22Rv1 (cell line): Measurements from ENCODE around the gene C4A.
A peak's percentile ranks its signal among the peaks of the same experiment; 100 is the strongest.
"Not testable (repeated sequence)": the region's sequence is repeated elsewhere in the genome, so short reads cannot be mapped to it uniquely, and the experiment has no call there.

Experiments used
- H3K27ac ChIP-seq: fragments of 450-650 bp; 2 replicates; pipeline ENCODE4 v1.5.1; 2017
- ZFX ChIP-seq: fragments of 450-650 bp; IDR thresholded peaks from 2 replicates; pipeline ENCODE4 v1.6.1; 2017; ENCODE audit warnings: antibody characterized with exemption, borderline replicate concordance
- TF ChIP-seq, protein P1 (sequence below): fragments of 450-650 bp; IDR thresholded peaks from 2 replicates; pipeline ENCODE4 v1.5.1; 2017; ENCODE audit warnings: mild to moderate bottlenecking

Gene C4A

DNA sequence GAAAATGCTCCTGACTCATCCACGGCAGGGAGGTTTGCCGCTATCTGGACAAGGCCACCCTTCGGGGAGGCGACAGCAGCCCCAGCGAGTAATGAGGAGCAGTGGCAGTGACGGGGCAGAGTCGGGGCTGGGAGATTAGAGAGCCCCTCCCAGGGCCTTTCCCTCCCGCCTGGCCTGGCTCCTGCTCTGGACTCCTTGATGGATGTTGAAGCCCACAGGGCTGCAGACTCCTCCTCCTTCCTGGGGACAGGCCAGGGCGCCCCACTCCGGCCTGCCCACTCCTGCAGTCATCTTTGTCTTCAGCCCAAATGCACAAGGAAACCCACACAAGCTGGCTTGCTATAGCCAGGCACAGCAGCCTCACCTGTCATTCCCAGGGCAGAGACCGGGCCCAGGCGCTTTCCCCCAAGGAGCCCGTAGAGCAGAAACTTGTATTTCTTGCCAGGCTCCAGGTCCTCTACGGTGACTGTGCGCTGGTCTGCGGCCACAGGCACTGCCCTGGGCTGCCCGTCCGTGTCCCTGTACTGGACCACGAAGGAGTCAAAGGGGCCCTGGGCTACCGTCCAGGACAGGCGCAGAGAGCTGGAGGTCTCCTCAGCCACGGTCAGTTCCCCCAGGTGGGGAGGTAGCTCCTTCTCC is 64.1 kb downstream of the C4A start:
- H3K27ac ChIP-seq, result no peak overlapping the region
- TF ChIP-seq, protein P1, sequence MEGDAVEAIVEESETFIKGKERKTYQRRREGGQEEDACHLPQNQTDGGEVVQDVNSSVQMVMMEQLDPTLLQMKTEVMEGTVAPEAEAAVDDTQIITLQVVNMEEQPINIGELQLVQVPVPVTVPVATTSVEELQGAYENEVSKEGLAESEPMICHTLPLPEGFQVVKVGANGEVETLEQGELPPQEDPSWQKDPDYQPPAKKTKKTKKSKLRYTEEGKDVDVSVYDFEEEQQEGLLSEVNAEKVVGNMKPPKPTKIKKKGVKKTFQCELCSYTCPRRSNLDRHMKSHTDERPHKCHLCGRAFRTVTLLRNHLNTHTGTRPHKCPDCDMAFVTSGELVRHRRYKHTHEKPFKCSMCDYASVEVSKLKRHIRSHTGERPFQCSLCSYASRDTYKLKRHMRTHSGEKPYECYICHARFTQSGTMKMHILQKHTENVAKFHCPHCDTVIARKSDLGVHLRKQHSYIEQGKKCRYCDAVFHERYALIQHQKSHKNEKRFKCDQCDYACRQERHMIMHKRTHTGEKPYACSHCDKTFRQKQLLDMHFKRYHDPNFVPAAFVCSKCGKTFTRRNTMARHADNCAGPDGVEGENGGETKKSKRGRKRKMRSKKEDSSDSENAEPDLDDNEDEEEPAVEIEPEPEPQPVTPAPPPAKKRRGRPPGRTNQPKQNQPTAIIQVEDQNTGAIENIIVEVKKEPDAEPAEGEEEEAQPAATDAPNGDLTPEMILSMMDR, result no peak
- TF ChIP-seq ZFX, result no peak

DNA sequence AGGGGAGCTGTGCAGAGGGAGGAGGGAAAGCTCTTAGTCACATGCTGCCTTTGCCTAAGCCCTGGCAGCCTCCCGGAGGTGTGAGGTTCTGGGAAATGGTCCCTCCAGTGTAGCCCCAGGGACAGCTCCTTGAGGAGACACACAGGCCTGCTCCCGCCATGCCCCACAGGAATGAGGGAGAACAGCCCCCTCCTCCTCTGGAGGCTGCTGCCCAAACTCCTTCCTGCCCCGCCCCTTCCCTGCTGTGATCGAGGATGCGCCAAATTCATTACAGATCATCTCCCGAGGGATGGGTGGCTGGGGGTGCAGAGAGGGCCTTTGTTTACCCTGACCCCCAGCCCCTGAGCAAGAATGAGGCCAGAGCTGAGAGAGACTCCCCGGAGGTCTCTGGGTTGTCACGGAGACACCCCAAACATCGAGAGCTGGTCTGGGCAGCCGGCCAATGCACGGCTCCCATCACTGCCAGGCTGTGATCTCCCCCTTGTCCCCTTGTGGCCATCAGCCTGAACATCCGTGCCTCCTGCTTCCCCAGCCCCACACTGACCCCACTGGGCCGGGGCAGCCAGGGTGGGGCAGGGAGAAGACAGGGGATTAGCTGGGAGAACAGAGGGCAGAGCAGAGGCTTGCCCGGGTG is 64.7 kb downstream of the C4A start:
- no peak for TF ChIP-seq ZFX
- TF ChIP-seq, protein P1, result no peak
- H3K27ac ChIP-seq, result no peak overlapping the region

DNA sequence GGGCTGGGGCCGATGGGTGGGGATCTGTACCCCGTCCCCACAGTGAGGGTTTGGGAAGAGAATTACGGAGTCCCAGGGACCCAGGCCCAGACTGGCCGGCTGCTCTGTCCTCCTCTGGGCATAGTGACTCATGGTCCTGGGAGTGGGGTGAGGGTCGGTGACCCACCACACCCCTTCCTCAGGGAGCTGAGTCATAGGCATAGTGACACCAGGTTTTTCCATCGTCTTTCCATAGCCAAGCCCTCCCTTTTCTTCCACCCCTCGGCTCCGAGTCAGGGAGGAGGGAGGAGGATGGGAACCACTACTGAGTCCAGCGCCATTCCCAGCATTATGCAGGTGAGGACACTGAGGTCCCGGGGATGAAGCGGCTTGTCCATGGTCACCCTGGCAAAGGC is 65.2 kb downstream of the C4A start:
- no peak for TF ChIP-seq ZFX
- TF ChIP-seq, protein P1, result no peak
- H3K27ac ChIP-seq, result no peak overlapping the region

DNA sequence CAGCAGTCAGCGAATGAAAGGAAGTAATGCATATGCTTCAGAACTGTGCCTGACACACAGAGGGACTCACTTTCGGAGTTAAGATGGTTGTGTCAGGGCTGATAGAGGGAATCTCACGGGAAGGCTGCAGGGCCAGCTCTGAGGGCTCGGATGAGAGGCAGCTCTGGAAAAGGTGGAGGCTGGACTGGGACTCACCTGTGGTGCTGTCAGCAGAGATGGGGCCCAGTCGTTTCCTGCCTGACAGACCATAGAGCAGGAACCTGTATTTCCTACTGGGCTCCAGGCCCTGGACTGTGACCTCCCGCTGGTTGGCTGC is 65.6 kb downstream of the C4A start:
- H3K27ac ChIP-seq, result no peak overlapping the region
- no peak for TF ChIP-seq ZFX
- TF ChIP-seq, protein P1, result no peak

DNA sequence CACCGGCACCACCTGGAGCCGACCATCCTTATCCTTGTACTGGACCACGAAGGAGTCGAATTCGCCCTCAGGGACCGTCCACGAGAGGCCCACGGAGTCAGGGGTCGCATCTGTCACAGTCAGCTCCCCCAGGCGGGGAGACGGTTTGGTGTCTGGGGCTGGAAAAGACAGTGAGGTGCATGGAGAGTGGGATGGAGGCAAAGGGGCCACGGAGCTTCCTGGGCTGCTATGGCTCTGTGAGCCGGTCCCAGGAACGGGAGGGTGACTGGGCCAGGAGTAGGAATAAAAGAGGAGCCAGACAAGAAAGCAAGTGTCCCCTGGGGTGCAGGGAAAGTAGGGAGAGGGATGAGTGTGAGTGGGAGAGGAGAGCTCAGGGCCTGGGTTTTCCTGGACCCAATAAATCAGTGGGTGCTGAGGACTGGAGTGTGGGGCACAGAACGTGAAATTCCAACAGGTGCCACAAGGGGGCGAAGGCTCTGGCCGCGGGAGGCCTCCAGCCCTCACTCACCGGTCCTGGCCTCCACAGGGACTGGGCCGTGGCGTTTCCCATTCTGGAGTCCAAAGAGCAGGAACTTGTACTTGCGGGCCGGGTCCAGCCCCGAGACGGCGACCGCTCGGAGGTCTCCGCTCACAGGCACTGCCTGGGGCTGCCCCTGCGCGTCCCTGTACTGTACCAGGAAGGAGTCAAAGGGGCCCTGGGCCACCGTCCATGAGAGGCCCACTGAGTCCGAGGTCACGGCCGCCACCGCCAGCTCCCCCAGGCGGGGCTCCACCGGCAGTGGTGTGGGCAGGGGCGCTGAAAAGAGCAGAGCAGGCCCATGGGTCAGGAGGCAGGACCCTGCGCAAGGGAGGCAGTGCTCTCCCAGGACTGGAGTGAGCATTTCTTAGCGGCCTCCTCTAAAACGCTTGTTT is 66.3 kb downstream of the C4A start:
- no peak overlapping the region for H3K27ac ChIP-seq
- TF ChIP-seq ZFX, result no peak
- TF ChIP-seq, protein P1, result peak; percentile 93

DNA sequence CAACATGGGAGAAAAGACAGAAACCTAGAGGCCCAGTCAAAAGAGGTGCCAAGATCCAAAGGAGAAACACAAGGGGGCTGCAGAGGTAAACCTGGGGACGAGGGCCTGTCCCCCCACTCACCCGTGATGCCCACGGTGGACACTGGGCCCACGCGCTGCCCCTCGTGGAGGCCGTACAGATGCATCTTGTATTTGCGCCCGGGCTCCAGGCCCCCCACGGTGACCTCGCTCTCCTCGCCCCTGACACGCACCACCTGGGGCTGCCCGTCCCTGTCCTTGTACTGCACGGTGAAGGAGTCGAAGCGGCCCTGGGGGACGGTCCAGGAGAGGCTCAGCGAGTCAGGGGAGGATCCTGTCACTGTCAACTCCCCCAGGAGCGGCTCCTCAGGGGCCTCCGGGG is 67.3 kb downstream of the C4A start:
- H3K27ac ChIP-seq, result not testable (repeated sequence)

DNA sequence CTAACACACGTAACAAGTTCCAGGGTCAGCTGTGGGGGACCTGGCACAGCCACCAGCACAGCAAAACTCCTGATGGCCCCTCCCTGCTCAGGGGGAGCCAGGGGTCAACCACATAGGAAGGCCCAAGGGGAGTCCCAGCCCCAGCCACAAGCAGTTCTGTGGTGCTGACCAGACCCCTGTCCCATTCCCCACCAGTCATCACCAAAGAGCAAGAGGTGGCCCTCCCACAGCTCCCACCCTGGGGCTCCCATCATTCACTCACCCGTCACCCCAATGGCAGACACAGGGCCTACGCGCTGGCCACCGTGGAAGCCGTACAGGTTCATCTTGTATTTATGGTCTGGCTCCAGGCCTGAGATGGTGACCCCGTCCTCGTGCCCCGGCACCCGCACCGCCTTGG is 67.9 kb downstream of the C4A start:
- H3K27ac ChIP-seq, result not testable (repeated sequence)

DNA sequence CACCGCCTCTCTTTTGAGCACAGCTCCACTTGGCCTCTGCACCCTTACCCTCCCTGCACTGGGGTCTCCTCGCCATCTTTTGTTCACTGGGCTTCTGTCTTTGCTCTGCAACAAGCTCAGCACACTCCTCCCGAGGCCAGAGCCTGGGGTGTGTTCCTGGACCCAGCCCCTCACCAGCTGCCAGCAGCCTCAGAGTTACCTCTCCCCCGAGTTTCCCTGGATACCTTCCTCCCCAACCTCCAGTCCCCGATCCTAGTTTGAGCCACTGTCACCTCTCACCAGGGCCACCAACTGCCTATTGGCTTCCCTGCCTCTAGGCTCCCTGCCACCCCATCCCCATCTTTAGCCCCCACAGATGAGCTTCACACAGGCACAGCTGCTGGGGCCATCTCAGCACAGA is 68.7 kb downstream of the C4A start:
- H3K27ac ChIP-seq, result no peak overlapping the region
- TF ChIP-seq ZFX, result no peak
- TF ChIP-seq, protein P1, result no peak
